Amniotic stem cell (primary cell): ENCODE results near the gene CCDC73.

Experiments
- DNase-seq: peaks from one replicate; lab custom pipeline; 2025; lab: John Stamatoyannopoulos, UW

The CCDC73 gene

DNA sequence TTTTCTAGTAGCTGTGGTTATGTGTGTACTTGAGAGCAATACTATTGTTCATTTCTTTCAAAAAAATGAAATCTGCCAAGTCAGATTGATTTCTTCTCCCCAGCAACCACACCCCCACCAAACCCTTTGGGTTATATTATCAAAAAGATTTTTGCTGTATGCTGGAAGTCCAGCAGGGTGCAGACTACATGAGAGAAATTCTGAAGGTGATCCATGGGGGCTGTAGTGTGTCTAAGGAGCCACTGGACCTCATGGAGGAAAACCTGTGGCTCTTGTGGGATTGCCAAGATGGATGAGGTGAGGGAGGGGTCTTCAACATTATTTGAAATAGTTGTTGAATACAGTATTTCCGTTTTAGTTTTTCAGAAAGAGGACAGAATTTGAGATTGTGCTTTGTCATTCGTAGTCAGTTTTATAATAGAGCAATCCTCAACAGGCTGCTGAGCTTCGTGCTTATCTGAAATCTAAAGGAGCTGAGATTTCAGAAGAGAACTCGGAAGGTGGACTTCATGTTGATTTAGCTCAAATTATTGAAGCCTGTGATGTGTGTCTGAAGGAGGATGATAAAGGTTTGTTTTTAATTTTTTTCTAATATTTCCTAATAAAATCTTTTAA, 207.8 kb downstream of the CCDC73 start:
- DNase-seq, result no peak

- DNase-seq, result no peak
Observed at GRCh38 chr11:32584921-32585320, 209.5 kb downstream of the CCDC73 start.

- peak; percentile 89 for DNase-seq
Observed at GRCh38 chr11:32583459-32584271, 210.8 kb downstream of the CCDC73 start, which contains the start of gene EIF3M. Gene EIF3M, plus strand, starts transcription at chr11:32583831. Its CDS starts 57 bp downstream, at chr11:32583888.

- DNase-seq, result no peak
Observed at GRCh38 chr11:32581556-32581955, 212.9 kb downstream of the CCDC73 start.

DNA sequence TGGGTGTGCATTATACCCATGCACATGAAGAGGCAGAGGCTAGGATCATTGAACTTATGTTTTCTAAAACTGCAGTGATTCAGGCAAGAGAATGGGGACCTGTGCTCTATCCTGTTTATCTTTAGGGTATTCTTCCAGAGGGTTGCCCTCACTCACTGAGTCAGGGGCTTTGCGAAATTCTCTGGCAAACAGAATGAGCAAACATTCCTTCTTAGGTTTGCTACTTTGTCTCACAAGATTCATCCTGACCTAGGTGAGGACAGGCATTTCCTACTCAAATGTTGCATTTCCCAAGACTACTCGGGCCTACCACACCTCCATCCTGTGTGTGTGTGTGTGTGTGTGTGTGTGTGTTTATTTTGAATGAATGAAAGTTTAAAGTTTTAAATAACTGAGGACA, 213.5 kb downstream of the CCDC73 start:
- no peak for DNase-seq

- no peak for DNase-seq
Observed at GRCh38 chr11:32576456-32576855, 218.0 kb downstream of the CCDC73 start.

GRCh38 chr11:32575070-32575469, 219.4 kb downstream of the CCDC73 start:
- DNase-seq, result no peak

- no peak for DNase-seq
Observed at GRCh38 chr11:32574421-32574820, 220.0 kb downstream of the CCDC73 start.

GRCh38 chr11:32573228-32573627, 221.2 kb downstream of the CCDC73 start:
- DNase-seq, result no peak

DNA sequence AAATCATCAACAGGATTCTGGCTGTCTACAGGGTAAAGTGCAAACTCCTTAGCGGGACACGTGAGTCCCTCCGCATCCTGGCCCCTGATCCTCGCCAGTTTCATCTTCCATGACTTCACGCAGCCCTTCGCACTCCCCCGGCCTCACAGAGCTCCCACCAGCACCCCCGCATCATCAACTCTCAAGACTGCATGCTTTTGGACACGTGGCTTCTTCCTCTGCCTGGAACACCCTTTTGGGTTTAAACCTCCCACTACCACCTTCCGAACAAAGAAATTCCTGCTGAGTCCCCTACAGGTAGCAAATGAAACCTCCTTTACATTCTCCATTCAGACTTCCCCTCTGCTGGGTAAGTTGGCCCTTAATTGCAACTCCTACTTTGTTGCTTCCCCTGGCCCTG, 223.4 kb downstream of the CCDC73 start:
- DNase-seq, result no peak

DNA sequence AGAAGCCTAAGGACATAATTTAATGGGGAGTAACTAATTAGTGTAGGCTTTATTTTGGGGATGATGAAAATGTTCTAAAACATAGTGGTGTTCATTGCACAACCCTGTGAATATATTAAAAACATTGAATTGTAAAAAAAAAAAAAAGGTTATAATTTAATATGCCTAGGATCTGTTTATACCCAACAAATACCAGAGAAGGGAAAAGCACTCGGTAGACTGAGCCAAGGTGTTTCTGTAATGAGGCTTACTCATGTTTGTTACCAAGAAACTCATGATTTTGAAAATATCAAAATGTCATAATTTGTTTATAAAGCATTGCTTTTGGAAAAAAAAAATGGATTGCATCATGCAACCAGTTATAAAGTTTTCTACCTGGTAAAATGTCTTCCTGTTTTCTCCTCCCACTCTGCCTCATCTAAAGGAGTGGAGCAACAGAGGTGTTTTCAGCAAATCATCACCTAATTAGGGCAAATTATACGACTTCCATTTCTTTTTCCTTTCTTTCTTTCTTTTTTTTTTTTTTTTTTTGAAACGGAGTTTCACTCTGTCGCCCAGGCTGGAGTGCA, 225.1 kb downstream of the CCDC73 start:
- no peak for DNase-seq

DNA sequence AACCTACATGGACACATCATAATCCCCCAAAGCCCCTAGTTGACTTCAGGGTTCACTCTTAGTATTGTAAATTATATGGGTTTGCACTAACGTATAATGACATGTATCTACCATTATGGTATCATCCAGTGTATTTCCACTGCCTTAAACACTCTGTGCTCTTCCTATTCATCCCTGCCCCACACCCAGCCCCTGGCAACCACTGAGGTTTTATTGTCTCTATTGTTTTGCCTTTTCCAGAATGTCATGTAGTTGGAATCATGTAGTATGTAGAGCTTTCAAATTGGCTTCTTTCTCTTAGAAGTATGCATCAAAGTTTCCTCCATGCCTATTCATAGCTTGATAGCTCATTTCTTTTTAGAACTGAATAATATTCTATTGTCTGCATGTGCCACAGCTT, 227.3 kb downstream of the CCDC73 start:
- no peak for DNase-seq

DNA sequence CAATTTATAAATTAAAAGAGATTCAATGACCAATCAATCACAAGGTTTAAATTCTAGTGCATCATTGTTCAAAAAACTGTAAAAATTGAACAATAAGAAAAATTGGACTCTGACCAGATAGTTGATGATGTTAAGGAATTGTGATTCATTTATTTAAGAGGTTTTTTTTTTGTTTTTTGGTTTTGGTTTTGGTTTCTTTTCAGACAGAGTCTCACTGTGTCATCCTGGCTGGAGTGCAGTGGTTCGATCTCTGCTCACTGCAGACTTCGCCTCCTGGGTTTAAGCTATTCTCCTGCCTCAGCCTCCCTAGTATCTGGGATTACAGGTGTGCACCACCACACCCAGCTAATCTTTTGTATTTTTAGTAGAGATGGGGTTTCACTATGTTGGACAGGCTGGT, 227.9 kb downstream of the CCDC73 start:
- DNase-seq, result no peak

- no peak for DNase-seq
Observed at GRCh38 chr11:32563600-32563959, 230.9 kb downstream of the CCDC73 start.

- no peak for DNase-seq
Observed at GRCh38 chr11:32562839-32563599, 231.4 kb downstream of the CCDC73 start.

- DNase-seq, result no peak
Observed at GRCh38 chr11:32561835-32562234, 232.6 kb downstream of the CCDC73 start.

GRCh38 chr11:32555895-32556294, 238.6 kb downstream of the CCDC73 start:
- DNase-seq, result no peak

DNA sequence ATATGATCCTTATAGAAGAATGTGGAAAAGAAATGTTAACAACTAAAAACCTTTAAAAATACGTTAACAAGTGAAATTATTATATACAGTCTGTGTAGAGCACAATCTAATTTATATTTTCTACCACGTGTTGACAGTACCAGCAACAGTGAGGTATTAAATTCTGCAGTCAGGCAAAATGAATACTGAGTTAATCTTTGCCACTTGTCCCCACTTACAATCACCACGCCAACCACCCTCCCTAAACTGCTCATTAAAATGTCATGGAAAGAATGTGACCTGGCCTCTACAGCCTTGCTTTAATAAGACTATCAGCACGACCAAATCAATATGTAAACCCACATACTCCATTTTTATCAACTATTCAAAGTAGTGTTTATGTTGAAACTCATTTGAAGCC, 239.4 kb downstream of the CCDC73 start:
- no peak for DNase-seq
